RPMI8226 (cell line): ENCODE data around the gene MAPK10.
"Not testable (repeated sequence)": the region's sequence is repeated elsewhere in the genome, so short reads cannot be mapped to it uniquely, and the experiment has no call there.

Experiments
- DNase-seq: peaks from one replicate; pipeline ENCODE4 v3.0.0-alpha.2; 2015

The MAPK10 gene

GRCh38 chr4:86100539-86101215 lies 259.2 kb downstream of the MAPK10 start:
- DNase-seq = no peak

- DNase-seq = no peak
These were observed 260.5 kb downstream of the MAPK10 start for GRCh38 chr4:86099348-86099747.

- DNase-seq = peak; percentile 8
These were observed 261.2 kb downstream of the MAPK10 start for GRCh38 chr4:86098691-86099090.

- no peak for DNase-seq
These were observed 263.5 kb downstream of the MAPK10 start for GRCh38 chr4:86096373-86096772.

GRCh38 chr4:86092684-86093083 lies 267.2 kb downstream of the MAPK10 start:
- no peak for DNase-seq

GRCh38 chr4:86091201-86091600 lies 268.7 kb downstream of the MAPK10 start:
- DNase-seq = no peak

- no peak for DNase-seq
These were observed 270.0 kb downstream of the MAPK10 start for GRCh38 chr4:86089781-86090323.

- DNase-seq = no peak
These were observed 270.8 kb downstream of the MAPK10 start for GRCh38 chr4:86089053-86089452.

- DNase-seq = not testable (repeated sequence)
These were observed 284.1 kb downstream of the MAPK10 start for GRCh38 chr4:86075796-86076195.

GRCh38 chr4:86060341-86060740 lies 299.5 kb downstream of the MAPK10 start:
- no peak for DNase-seq

- DNase-seq = no peak
These were observed 301.2 kb downstream of the MAPK10 start for GRCh38 chr4:86058621-86059020.

GRCh38 chr4:86055898-86056297 lies 304.0 kb downstream of the MAPK10 start:
- no peak for DNase-seq

- no peak for DNase-seq
These were observed 305.4 kb downstream of the MAPK10 start for GRCh38 chr4:86054286-86055032.

GRCh38 chr4:86050496-86050895 lies 309.4 kb downstream of the MAPK10 start:
- no peak for DNase-seq

GRCh38 chr4:86048426-86048825 lies 311.4 kb downstream of the MAPK10 start:
- no peak for DNase-seq

- no peak for DNase-seq
These were observed 315.3 kb downstream of the MAPK10 start for GRCh38 chr4:86044593-86044985.

GRCh38 chr4:86043755-86044592 lies 315.9 kb downstream of the MAPK10 start:
- DNase-seq = peak; percentile 71

- no peak for DNase-seq
These were observed 321.8 kb downstream of the MAPK10 start for GRCh38 chr4:86038037-86038436.

GRCh38 chr4:86036736-86037135 lies 323.1 kb downstream of the MAPK10 start:
- DNase-seq = peak; percentile 41

- peak; percentile 18 for DNase-seq
These were observed 324.2 kb downstream of the MAPK10 start for GRCh38 chr4:86035688-86036087.

- DNase-seq = no peak
These were observed 325.2 kb downstream of the MAPK10 start for GRCh38 chr4:86034616-86035015.

GRCh38 chr4:86033171-86033570 lies 326.7 kb downstream of the MAPK10 start:
- DNase-seq = peak; percentile 71

- peak; percentile 40 for DNase-seq
These were observed 327.3 kb downstream of the MAPK10 start for GRCh38 chr4:86032476-86033022.
